ENCODE results near the gene STOML1.
"Not testable (repeated sequence)": the region's sequence is repeated elsewhere in the genome, so short reads cannot be mapped to it uniquely, and the experiment has no call there.

Gene STOML1

GRCh38 chr15:73960472-73961070, 31.5 kb downstream of the STOML1 start:
- DNase-seq (ENCODE audit: low spot score), result not testable (repeated sequence)

GRCh38 chr15:73959801-73960200, 32.3 kb downstream of the STOML1 start:
- no peak for DNase-seq (ENCODE audit: low spot score)

GRCh38 chr15:73959012-73959581, 33.0 kb downstream of the STOML1 start:
- DNase-seq (ENCODE audit: low spot score), result peak; percentile 50

GRCh38 chr15:73957785-73958184, 34.3 kb downstream of the STOML1 start:
- DNase-seq (ENCODE audit: low spot score), result no peak

GRCh38 chr15:73957276-73957675, 34.8 kb downstream of the STOML1 start:
- no peak for DNase-seq (ENCODE audit: low spot score)

GRCh38 chr15:73956743-73957135, 35.4 kb downstream of the STOML1 start:
- DNase-seq (ENCODE audit: low spot score), result no peak

GRCh38 chr15:73955861-73956742, 36.0 kb downstream of the STOML1 start:
- no peak for DNase-seq (ENCODE audit: low spot score)

GRCh38 chr15:73955326-73955725, 36.8 kb downstream of the STOML1 start:
- no peak for DNase-seq (ENCODE audit: low spot score)

- no peak for DNase-seq (ENCODE audit: low spot score)
Observed at GRCh38 chr15:73954188-73955145, 37.6 kb downstream of the STOML1 start.

- no peak for DNase-seq (ENCODE audit: low spot score)
Observed at GRCh38 chr15:73952913-73953750, 39.0 kb downstream of the STOML1 start.

- DNase-seq (ENCODE audit: low spot score), result no peak
Observed at GRCh38 chr15:73952171-73952912, 39.8 kb downstream of the STOML1 start.

GRCh38 chr15:73951601-73952000, 40.5 kb downstream of the STOML1 start:
- DNase-seq (ENCODE audit: low spot score), result no peak

- DNase-seq (ENCODE audit: low spot score), result peak; percentile 53
Observed at GRCh38 chr15:73950831-73951561, 41.1 kb downstream of the STOML1 start.

GRCh38 chr15:73950479-73950830, 41.6 kb downstream of the STOML1 start:
- no peak for DNase-seq (ENCODE audit: low spot score)

GRCh38 chr15:73949496-73949895, 42.6 kb downstream of the STOML1 start:
- no peak for DNase-seq (ENCODE audit: low spot score)

GRCh38 chr15:73948982-73949381, 43.1 kb downstream of the STOML1 start:
- DNase-seq (ENCODE audit: low spot score), result no peak

GRCh38 chr15:73948396-73948795, 43.7 kb downstream of the STOML1 start:
- DNase-seq (ENCODE audit: low spot score), result no peak

GRCh38 chr15:73947651-73948050, 44.4 kb downstream of the STOML1 start:
- no peak for DNase-seq (ENCODE audit: low spot score)

- no peak for DNase-seq (ENCODE audit: low spot score)
Observed at GRCh38 chr15:73946795-73947370, 45.2 kb downstream of the STOML1 start.

All from activated CD4-positive, alpha-beta T cell treated with anti-CD3 and anti-CD28 coated beads, Interleukin-2, Interleukin-4, amounts not matched to agents 100 ng/mL and 50 ng/mL, durations not matched to agents 16 hours and 8 hours (primary cell).